ENCODE measurements around the gene CUL1.

Gene CUL1

GRCh38 chr7:148850564-148850963 is 151.9 kb downstream of the CUL1 start:
- no peak for DNase-seq (ENCODE audit: low read depth in 3 of 3)

Measured in stimulated activated CD4-positive, alpha-beta T cell treated with anti-CD3 and anti-CD28 coated beads, TNF-alpha, amount 100 ng/mL, for 48 hours (primary cell).